Aorta (tissue), 5 donors: ENCODE measurements around the gene ZNF253. TPM values are rescaled to one million over a fixed set of nuclear protein-coding genes. Genes with fewer than 3 reads are reported as not detected.
"Not testable (repeated sequence)": the region's sequence is repeated elsewhere in the genome, so short reads cannot be mapped to it uniquely, and the experiment has no call there.

Experiments used
- ATAC-seq: fragments of 200-7000 bp; cut with Tn5 transposase; one replicate; pipeline ENCODE4 v1.9.1; 2022; ENCODE audit warnings: moderate library complexity; ENCODE audit not compliant: low FRiP score
- DNase-seq, 2 donors: peaks; one replicate each; pipeline ENCODE4 v3.0.0-alpha.2; 2020
- H3K27ac ChIP-seq, 2 donors: one replicate each; pipeline ENCODE4 v1.5.1; 2013; ENCODE audit warnings: low read length in 2 of 2, mild to moderate bottlenecking in 2 of 2, moderate library complexity in 2 of 2, control low read depth in 1 of 2, inconsistent platforms in 1 of 2, low read depth in 1 of 2
- H3K27me3 ChIP-seq, 2 donors: one replicate each; pipeline ENCODE4 v1.6.1; 2013; ENCODE audit warnings: control low read depth in 1 of 2, low read length in 1 of 2, mild to moderate bottlenecking in 1 of 2, moderate library complexity in 1 of 2; ENCODE audit not compliant: insufficient read depth in 2 of 2, control insufficient read depth in 1 of 2
- H3K36me3 ChIP-seq, 2 donors: one replicate each; pipeline ENCODE4 v1.6.1; 2013; ENCODE audit warnings: control low read depth in 1 of 2, low read length in 1 of 2, mild to moderate bottlenecking in 1 of 2; ENCODE audit not compliant: insufficient read depth in 2 of 2, control insufficient read depth in 1 of 2
- H3K4me1 ChIP-seq, 2 donors: one replicate each; pipeline ENCODE4 v1.6.1; 2013; ENCODE audit warnings: low read length in 2 of 2, control low read depth in 1 of 2, mild to moderate bottlenecking in 1 of 2, moderate library complexity in 1 of 2; ENCODE audit not compliant: insufficient read depth in 2 of 2, control insufficient read depth in 1 of 2
- H3K4me3 ChIP-seq, 2 donors: one replicate each; pipeline ENCODE4 v1.5.1; 2013; ENCODE audit warnings: low read length in 2 of 2, control low read depth in 1 of 2, mild to moderate bottlenecking in 1 of 2
- H3K9me3 ChIP-seq: one replicate; pipeline ENCODE4 v1.6.1; 2013; ENCODE audit warnings: mild to moderate bottlenecking, low read length; ENCODE audit not compliant: control insufficient read depth
- WGBS, 2 donors: extraction: QIAGEN DNeasy Blood & Tissue Kit; methylation state at CpG; one replicate each; pipeline ENCODE4 v1.1.7; 2013; 5-methylcytosine and 5-hydroxymethylcytosine counted together
- intact Hi-C, 2 donors: fragments of 100-400 bp; cut with DNase I; formaldehyde crosslinking; loops; one replicate each; pipeline versions ENCODE4 v1.14.2 to v1.15.0; 2022
- polyA plus RNA-seq, 2 donors: library from polyadenylated mRNA; stranded (reverse); fragments of 200-250 nt; gene quantifications; one replicate each; pipeline ENCODE4 v1.2.3, GENCODE V29; 2013
- total RNA-seq, 2 donors: library from RNA; stranded (reverse); fragmentation: NEBNext Ultra II Directional; extraction: Animal tissue kit (Norgen Biotek cat#: 25700); gene quantifications; one replicate each; pipeline ENCODE4 v1.2.1, GENCODE V29; 2021
- donor health status: healthy with polysubstance abuse.
- donor health status: Bipolar disorder and iron deficiency.
- donor health status: DM: no; HTN: no; CAD: no.
- donor health status: DM: no; HTN: no; CAD: no.
- donor health status: DM: yes; HTN: yes; CAD: no.

ZNF253 gene
- total and polyA plus RNA-seq, 4 donors = 2.8 to 12.6 (median 4.7) TPM

DNA sequence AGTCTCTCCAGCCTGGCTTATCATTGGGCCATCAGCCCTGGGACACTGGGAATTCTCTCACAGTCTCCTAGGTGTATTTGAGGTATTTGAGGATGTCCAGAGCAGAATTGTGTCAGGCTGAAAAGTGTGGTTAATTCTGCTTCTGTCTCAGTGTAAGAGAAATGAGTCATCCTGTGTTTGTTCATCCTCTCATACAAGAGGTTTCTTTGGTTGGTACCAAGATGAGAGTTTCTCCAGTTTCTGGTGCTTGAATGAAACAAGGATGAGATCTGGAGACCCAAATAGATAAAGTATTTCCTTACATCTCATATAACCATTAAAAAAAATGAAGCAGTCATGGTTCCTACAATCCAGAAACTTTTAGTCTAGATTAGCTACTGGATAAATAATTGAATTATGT, 7.7 kb downstream of the ZNF253 start:
- Histone ChIP-seq H3K4me3 (no peak overlapping the region), H3K27me3 (no peaks in the 10 kb centered on the region), H3K4me1 (no peaks in the 10 kb centered on the region), H3K36me3 (no peaks in the 10 kb centered on the region), H3K9me3 (peaks cover 2% of the 10 kb centered on the region), H3K27ac (no peak overlapping the region)
- no peak for ATAC-seq
- intact Hi-C loops = no loop called here
- no peak for DNase-seq

DNA sequence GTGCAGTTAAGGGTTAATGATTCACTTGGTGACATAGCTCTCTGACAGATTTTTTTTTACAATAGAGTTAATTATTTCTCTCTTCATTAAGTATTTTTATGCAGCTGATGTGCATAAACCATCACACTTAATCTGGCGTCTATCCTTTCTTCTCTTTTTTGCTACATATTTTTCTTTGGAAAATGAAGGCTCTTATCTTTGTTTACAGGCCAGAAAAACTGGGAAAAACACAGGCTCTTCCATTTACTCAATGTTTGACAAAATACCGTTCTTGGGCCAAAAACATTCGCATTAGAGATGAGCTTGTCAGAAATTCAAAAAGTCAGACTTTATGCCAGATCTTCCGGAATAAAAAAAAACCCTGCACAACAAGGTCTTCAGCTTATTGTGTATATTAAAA, 12.0 kb downstream of the ZNF253 start:
- peaks cover 4% of the 10 kb centered on the region for H3K9me3 ChIP-seq
- ATAC-seq (no peak), DNase-seq (no peak)
- 53 to 57% methylated on average over 4 of the region's 4 CpGs for WGBS, 2 donors
- no peak overlapping the region for H3K27ac ChIP-seq
- no peaks in the 10 kb centered on the region for H3K27me3 ChIP-seq
- H3K36me3 ChIP-seq = peaks cover 4% of the 10 kb centered on the region in 2 donors
- intact Hi-C loops = no loop called here
- no peak overlapping the region for H3K4me3 ChIP-seq
- H3K4me1 ChIP-seq = no peaks in the 10 kb centered on the region

DNA sequence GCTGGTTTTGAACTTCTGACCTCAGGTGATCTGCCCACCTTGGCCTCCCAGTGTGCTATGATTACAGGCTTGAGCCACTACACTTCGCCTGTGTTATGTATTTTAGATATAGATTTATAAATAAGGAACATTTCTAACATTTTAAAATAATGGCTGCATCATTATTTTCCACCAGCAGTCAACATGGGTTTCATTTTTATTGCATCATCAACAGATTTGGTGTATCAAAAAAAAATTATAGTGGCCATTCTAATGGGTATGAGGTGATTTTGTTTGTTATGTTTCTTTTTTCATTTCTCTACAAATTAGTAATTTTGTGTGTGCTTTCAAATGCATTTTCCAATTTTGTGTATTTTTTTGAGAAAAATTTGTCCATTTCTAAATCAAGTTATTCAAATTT, 18.9 kb downstream of the ZNF253 start:
- no peak for DNase-seq
- peaks cover 10% of the 10 kb centered on the region for H3K9me3 ChIP-seq
- H3K27ac ChIP-seq = no peak overlapping the region
- no peak overlapping the region for H3K4me3 ChIP-seq
- intact Hi-C loops = no loop called here
- H3K27me3 ChIP-seq = no peaks in the 10 kb centered on the region
- 94 to 100% methylated on average over 1 of the region's 1 CpG for WGBS, 2 donors
- no peak for ATAC-seq
- no peaks in the 10 kb centered on the region for H3K4me1 ChIP-seq
- H3K36me3 ChIP-seq = peaks cover 4 to 9% of the 10 kb centered on the region in 2 donors

DNA sequence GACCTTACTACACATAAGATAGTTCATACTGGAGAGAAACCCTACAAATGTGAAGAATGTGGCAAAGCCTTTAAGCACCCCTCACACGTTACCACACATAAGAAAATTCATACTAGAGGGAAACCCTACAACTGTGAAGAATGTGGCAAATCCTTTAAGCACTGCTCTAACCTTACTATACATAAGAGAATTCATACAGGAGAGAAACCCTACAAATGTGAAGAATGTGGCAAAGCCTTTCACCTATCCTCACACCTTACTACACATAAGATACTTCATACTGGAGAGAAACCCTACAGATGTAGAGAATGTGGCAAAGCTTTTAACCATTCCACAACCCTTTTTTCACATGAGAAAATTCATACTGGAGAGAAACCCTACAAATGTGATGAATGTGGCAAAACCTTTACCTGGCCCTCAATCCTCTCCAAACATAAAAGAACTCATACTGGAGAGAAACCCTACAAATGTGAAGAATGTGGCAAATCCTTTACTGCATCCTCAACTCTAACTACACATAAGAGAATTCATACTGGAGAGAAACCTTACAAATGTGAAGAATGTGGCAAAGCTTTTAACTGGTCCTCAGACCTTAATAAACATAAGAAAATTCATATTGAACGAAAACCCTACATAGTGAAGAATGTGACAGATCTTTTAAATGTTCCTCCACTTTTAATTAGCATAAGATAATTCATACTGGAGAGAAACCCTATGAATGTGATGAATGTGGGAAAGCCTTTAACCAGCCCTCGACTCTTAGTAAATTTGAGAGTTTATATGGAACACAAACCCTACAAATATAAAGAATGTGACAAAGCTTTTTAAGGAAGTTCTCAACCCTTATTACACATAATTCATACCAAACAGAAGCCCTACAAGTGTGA, 26.6 kb downstream of the ZNF253 start:
- H3K27ac ChIP-seq, DNase-seq, ATAC-seq, H3K36me3 ChIP-seq, H3K4me3 ChIP-seq, H3K27me3 ChIP-seq, H3K4me1 ChIP-seq, H3K9me3 ChIP-seq, intact Hi-C loops: not testable (repeated sequence)
- 98% methylated on average over 3 of the region's 3 CpGs for WGBS, 2 donors

DNA sequence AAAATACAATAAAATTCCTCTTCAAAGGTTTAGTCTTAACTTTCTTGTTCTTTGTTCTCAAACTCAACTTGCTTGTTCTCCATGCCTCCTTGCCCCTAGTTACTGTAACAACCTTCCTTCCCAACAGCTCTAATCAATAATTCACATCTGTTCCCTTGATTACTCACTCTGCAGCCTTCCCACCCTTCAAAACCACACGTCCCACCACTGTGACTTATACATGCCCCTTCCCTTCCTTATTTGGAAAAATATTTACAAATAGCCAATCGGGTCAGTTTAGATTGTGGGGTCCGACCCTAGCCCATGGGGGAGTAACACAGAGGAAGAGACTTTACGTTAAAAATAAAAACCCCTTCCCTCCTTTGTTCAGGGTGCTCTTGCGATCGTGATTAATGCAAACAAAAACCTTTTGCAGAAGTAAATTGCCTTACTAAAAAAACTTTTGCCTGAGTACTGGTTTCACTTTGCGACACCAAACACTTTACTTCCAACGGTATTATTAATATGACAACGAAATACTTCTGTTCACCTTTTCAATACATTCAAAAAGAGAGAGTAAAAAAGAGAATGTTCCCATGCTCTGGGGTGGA, 34.6 kb downstream of the ZNF253 start:
- 0 to 1% methylated on average over 9 of the region's 9 CpGs for WGBS, 2 donors
- H3K27me3 ChIP-seq = no peaks in the 10 kb centered on the region
- intact Hi-C loops = loop anchor here in 1 of 2 donors (5.0 kb wide), 1 partner anchor 33 kb away; the partner anchor contains the start of gene ZNF253
- H3K4me3 ChIP-seq = peak overlapping the region; percentile 75 to 82
- no peaks in the 10 kb centered on the region for H3K9me3 ChIP-seq
- no peaks in the 10 kb centered on the region for H3K36me3 ChIP-seq
- no peaks in the 10 kb centered on the region for H3K4me1 ChIP-seq
- H3K27ac ChIP-seq = no peak overlapping the region
- peak; percentile 42 for ATAC-seq
- DNase-seq = no peak

DNA sequence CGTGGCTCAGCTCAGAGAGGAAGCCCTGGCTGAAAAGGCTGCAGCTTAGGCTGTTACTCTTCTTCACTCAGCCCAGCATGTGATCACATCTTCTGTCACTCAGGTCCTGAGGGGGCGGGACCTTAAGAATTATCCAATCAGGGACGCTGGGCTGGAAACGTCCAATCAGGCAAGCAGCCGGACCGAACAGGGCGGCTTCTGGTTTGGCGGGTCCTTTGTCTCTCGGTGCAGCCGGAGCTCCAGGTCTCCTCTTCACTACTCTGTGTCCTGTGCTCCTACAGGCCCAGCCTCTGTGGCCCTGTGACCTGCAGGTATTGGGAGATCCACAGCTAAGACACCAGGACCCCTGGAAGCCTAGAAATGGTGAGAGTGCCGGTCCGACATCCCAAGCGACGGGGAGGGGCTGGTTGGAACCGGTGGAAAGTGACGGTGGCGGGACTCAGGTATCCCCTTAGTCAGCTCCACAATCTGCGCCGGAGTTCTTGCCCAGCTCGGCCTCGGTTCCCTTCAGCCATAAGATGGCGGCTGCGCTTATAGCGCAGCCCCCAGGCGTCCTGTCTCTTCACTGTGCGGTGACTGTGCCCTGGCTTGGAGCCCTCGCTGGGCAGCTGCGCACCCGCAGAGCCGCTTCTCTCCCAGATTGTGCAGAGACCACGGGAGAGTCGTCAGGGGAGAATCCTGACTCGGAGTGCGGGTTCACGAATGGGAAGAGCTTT, 35.2 kb downstream of the ZNF253 start, which contains the start of gene ZNF93:
TSS of gene ZNF93 (plus strand) at position 218 of the 716 bp plus-strand sequence. CDS start at position 361, 143 bp downstream.
- Histone ChIP-seq H3K4me1 (no peaks in the 10 kb centered on the region), H3K4me3 (peak within 1 kb of the TSS; percentile 75 to 82), H3K36me3 (no peaks in the 10 kb centered on the region), H3K27me3 (no peaks in the 10 kb centered on the region), H3K27ac (peak within 1 kb of the TSS in 1 of 2 donors; percentile 72), H3K9me3 (no peaks in the 10 kb centered on the region)
- peak; percentile 99 for ATAC-seq
- WGBS, 2 donors = 0 to 1% methylated on average over 35 of the region's 35 CpGs
- DNase-seq = peak; percentile 94
- intact Hi-C loops = loop anchor here in 1 of 2 donors (5.0 kb wide), 1 partner anchor 34 kb away; the partner anchor contains the start of gene ZNF253

DNA sequence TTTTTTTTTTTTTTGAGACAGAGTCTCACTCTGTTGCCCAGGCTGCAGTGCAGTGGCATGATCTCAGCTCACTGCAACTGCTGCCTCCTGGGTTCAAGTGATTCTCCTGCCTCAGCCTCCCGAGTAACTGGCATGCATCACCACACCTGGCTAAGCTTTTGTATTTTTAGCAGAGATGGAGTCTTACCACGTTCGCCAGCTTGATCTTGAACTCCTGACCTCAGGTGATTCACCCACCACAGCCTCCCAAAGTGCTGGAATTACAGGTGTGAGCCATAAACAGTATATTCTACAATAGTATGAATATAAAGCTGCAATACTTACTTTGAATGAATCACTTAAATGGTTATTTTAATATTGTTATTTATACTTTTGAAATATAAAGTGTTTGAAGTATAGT, 41.9 kb downstream of the ZNF253 start:
- WGBS, 2 donors = 59 to 69% methylated on average over 3 of the region's 3 CpGs
- H3K27me3 ChIP-seq = not testable (repeated sequence)

DNA sequence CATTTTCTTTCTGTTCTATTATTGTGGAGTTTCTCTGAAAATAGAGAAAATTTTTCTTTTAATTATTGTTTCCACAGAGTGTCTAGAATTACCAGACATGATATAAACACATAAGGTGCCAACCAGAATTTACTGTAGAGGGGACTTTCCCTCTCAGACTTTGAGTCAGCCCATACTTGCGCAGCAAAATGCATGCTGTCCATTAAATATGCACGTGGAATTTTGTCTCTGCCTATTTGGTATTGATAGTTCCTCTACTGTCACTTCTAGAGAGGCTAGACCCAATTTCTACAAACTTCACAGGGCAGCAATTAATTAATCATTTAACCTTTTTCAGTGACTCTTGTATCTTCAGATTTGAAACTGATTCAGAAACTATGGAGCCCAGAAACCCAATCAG, 44.0 kb downstream of the ZNF253 start:
- ATAC-seq = no peak
- Histone ChIP-seq H3K4me3 (no peak overlapping the region), H3K9me3 (no peaks in the 10 kb centered on the region), H3K27me3 (no peaks in the 10 kb centered on the region), H3K4me1 (no peaks in the 10 kb centered on the region), H3K27ac (no peak overlapping the region), H3K36me3 (no peaks in the 10 kb centered on the region)
- intact Hi-C loops = no loop called here
- no peak for DNase-seq
- 87 to 89% methylated on average over 2 of the region's 2 CpGs for WGBS, 2 donors

More for the DNA sequence above, 41.9 kb downstream of the ZNF253 start:
- H3K27ac ChIP-seq, H3K4me1 ChIP-seq, ATAC-seq, H3K4me3 ChIP-seq, H3K36me3 ChIP-seq, DNase-seq, intact Hi-C loops, H3K9me3 ChIP-seq: not testable (repeated sequence)
